Inflammatory macrophage treated with lipopolysaccharide for 1 hour (primary cell): ENCODE measurements around the gene PALLD.
A peak's percentile ranks its signal among the peaks of the same experiment; 100 is the strongest.

Experiments
- DNase-seq, 2 donors: peaks; one replicate each; pipeline ENCODE4 v3.0.0-alpha.2; 2020 to 2022

PALLD gene

DNA sequence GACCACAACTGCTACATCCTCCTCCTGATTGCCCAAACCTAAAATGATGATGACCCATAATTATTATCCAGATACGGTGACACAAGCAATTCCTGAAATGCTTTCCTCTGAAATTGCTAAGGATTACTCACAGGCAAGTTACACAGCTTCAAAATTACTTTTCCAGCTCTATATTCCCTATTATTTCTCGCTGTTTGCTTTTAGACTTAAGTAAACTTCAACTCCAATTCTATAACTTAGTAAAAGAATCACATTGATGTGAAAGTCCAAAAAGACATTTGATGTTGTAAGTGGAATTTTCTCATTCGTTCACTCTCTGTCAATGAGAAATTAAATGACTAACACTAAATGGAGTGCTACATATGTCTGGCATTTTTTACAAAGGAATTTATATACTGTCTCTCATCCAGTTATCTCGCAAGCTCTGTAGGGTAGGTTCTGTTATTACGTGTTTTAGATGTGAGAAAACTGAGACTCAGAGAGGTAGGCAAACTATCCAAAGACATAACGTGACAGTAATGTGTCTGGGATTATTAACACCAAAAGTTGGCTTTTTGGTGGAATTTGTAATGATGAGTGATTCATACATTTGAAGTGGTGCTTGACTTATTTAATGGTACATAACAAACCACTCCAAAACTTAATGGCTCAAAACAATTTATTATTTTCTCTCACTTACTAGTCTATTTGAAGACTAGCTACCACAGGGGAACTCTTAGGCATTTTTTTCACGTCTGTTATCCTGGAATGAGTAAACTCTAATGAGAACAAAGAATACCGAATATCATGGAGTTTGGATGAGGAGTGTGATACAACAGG is 31.5 kb downstream of the PALLD start:
- no peak for DNase-seq

DNA sequence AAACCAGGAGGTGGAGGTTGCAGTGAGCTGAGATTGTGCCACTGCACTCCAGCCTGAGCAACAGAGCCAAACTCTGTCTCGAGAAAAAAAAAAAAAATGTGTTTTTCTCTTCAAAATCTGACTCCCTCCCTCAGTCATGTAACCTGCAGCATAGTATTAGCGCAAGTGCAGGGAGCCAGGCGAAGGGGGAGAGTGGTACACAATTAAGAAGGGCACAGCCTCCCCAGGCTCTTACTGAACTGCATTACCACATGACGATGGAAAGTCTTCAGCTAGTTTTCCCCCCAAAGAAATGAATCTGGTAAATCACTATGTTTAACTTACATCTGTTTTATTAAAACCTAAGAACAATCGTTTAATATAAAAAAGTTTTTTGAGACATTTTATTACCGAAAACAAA is 32.4 kb downstream of the PALLD start:
- DNase-seq = no peak

DNA sequence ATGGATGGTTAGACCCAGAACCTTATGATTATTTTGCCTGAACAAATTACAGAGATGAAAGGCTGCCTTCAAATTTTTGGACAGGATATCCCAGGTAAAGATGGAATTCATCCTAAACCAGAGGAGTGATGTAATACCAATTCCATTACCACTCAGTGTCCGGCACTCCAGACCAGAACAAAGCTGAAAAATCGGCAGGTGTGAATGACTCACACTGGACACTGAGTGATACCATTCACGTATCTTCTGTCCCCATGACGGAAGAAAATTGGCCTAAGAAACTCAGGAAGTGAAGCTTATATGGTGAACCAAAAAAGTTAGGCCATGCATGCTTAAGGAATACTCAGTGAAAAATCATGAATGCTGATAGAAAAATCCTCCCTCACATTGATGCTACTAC is 34.5 kb downstream of the PALLD start:
- no peak for DNase-seq

DNA sequence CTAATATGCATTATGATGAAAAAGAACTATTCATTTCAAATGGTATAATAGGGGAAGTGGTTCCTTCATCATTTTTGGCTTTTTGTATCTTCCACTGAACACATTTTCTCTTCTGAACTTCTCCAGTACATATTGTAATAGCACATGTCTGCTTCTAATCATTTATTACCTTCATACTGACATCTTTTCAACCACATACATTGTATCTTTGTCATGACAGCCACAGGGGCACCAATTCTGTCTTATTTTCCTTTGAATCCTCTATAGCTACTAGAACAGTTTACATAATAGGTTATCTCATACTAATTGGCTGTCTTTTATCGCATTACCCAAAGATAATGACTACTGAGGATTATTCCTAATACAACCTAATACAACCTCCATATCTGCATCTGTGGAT is 37.7 kb downstream of the PALLD start:
- no peak for DNase-seq

DNA sequence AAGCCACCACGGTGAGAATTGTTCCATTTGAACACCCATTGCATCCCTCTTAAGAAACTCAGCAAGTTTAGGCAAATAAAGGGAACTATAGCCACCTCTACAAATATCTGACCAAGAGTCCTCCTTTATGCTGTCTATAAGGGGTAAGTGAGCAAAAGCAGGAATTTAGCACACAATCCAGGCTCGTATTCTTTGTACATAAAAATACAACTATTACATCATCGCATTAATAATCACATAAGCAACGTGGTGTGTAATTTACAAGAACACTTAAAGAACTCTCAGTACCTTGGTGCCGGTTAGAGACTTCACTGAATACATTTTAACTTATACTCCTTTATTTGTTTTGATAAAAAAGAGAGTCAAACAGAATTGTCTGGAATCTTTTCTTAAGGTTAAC is 38.8 kb downstream of the PALLD start:
- DNase-seq = no peak

DNA sequence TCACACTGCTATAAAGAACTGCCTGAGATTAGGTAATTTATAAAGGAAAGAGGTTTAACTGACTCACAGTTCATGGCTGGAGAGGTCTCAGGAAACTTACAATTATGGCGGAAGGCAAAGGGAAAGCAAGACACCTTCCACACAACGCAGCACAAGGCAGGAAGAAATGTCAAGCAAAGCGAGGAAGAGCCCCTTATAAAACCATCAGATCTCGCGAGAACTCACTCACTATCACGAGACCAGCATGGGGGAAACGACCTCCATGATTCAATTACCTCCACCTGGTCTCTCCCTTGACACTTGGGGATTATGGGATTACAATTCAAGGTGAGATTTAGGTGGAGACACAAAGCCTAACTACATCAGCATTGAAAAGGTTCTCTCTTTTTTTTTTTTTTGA is 39.6 kb downstream of the PALLD start:
- no peak for DNase-seq

DNA sequence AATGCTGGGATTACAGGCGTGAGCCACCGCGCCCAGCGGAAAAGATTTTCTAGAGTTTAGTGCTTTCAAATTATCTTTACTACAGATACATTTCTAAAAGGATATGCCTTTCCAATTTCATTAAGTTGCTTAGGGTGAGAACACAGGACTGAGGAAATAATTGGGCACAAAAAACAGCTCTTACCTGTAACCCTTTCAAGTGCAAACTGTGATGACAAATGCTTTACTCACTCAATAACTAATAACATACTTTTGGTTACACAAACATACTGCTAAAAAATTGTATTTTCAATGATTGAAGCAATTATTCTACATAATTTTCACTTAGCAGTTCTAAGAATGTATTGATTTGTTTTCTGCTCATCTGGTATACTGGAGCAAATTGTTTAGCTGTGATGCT is 40.2 kb downstream of the PALLD start:
- DNase-seq = no peak

DNA sequence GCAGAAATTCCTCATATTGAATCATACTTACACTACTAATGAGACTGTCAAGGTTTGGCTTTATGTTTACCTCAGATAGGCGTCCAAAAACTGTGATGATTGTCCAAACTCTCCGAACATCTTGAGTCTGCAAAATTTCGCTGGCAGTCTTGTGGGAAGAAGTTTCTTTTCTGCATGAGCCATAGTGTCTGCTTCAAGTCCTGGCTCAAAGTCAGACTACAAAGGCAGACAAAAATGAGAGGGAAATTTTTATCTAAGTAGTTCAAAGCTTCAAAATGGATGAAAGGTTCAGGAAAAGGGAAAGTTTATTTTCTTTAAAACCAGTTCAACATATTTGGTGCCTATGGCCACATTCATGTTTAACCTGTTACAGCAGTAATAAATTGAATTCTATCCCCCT is 40.7 kb downstream of the PALLD start:
- no peak for DNase-seq

DNA sequence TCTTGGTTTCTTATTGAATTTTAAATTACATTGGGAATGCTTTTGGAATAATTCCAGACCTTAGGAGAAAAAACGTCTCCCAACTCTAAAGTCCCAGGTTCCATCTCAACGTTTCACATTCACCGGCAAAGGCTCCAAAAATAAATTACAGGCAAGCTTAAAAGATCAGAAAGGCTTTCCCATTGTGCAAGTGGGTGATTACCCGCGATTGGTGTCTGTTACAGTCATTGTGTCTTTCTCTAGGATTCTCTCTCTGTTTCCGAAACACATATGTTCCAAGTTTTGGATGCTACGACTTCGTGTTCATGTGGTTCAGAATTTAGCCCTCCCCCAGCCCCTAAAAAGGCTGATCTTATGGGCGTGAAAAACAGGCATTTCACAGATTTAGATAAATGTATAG is 41.8 kb downstream of the PALLD start:
- no peak for DNase-seq

DNA sequence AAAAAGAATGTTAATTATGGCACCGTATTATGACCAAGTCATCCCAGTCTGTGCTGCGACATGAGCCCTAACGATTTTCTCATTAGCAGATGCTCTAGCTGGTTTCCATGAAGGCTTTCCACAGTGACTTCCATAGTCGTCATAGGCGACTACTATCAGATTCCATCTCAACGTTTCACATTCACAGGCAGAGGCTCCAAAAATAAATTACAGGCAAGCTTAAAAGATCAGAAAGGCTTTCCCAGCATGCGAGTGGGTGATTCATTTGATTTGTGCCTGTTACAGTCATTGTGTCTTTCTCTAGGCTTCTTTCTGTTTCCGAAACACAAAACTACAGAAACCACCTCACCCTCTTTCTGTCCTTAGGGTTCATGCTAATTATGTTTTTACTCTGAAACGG is 43.2 kb downstream of the PALLD start:
- DNase-seq = no peak

DNA sequence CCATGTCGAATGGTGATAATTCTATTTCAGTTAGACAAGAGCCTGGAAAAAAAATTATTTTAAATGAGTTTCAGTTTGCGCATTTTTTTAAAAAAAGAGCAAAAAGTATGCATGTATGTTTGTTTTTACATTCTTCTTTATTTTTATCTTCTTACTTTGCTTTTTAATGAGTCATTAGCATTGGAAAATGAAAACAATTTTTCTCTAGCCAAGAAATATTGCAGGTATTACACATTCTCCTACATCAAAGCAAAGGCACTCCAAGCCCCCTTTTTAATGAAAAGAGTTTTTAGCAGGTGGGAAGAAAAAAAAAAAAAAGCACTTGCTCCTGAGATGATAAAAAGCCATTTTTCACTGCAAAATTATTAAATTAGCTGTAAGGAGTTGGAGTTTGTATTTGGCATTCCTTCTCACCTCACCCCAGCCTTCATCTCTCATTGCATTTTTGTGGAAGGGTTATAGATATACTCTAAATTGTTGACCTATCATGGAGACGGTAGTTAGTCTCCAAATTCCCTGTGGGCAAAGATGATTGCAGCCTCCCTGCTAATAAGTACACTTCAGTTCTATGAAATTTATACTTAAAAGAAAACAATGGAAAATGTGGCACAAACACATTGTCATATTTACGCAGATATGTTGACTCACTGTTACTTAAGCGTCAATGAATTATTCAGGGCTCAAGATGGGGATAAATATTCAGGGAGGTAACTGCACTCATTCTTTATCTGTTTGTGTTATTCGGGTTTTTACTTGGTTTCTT is 43.8 kb downstream of the PALLD start:
- DNase-seq = no peak

DNA sequence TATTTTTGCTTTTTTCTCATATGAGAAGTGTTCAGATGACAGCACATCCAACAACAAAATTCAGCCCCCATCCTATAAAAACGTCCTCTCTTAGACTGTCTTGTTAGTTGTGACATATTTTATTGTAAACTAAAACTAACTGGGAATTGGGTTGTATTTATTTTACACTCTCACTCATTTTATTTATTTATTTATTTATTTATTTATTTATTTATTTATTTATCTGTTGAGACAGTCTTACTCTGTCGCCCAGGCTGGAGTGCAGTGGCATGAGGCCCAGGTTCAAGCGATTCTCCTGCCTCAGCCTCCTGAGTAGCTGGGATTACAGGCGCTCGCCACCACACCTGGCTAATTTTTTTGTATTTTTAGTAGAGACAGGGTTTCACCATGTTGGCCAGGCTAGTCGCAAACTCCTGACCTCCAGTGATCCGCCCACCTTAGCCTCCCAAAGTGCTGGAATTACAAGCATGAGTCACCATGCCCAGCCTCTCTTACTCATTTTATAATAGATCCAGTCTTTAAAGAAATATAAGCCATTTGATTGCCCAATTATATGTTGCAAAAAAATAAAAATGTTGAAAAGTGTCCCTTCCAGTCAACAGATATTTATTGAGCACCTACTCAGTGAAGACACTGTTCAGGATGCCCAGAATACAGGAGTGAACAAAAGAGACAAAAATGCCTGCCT is 44.6 kb downstream of the PALLD start:
- peak; percentile 38 to 48 for DNase-seq

DNA sequence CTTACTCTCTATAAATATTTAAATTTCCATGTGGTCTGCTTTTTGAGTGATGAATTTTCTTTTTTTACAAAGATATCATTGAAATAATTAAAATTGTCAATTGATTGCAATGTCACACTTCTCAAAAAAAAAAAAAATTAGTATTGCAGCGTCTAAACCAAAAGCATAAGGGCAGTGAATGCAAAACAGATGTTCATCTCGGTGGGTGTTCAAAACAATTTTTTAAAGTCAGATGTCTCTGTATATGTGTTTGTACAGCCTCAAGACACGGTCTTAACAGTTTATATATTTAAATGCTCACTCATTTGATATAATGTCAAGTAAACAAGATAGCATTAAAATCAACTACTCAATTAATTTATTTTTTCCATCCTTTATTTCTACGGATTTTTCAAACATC is 52.3 kb downstream of the PALLD start:
- DNase-seq = no peak

DNA sequence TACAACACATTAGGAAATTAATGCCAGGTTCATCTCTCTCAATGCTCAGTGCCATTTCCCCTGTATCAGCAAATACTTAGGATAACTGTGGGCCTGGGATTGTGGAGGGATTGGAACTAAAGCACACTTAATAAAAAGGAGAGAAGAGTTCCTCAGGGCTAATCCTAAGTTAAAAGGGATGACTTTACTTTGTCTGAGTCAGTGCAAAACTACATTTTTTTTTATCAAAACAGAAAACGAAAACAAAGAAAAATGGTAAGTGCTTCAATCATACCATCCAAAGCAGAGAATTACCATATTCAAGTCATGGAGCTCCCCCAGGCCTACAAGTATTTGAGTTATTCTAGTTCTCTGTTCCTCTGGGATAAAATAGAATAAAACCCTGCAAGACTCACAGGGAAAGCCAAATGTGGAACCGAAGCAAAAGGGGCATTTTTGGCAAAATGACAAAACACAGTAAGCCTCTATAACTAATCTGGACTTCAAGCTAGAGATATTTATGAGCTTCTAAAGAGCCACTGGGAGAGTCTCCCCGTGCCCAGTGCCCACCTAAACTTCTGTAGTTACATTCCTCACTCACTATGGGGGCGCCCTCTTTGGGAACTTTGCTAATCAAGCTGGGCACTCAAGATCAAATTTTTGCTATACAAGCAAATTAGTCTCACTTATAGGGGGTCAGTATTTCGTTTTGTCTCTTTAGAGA is 53.4 kb downstream of the PALLD start:
- DNase-seq = no peak

DNA sequence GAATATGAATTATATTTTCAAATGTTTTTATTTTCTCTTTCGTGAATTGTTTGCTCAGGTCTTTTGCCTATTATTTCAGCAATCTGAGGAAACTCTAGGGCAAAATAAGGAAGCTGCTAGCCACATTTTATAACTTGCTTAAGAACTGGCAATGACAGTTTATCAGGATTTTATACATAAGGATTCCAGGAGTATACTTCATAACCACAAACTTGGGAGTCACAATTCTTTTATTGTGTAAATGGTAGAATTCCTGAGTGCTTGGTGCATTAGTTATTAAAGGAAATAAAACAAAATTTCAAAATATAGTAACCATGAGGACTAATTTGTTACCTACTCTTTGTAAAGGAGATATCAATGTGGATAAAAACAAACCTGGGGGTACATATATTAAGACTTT is 54.4 kb downstream of the PALLD start:
- DNase-seq = peak in 1 of 2 donors; percentile 6

DNA sequence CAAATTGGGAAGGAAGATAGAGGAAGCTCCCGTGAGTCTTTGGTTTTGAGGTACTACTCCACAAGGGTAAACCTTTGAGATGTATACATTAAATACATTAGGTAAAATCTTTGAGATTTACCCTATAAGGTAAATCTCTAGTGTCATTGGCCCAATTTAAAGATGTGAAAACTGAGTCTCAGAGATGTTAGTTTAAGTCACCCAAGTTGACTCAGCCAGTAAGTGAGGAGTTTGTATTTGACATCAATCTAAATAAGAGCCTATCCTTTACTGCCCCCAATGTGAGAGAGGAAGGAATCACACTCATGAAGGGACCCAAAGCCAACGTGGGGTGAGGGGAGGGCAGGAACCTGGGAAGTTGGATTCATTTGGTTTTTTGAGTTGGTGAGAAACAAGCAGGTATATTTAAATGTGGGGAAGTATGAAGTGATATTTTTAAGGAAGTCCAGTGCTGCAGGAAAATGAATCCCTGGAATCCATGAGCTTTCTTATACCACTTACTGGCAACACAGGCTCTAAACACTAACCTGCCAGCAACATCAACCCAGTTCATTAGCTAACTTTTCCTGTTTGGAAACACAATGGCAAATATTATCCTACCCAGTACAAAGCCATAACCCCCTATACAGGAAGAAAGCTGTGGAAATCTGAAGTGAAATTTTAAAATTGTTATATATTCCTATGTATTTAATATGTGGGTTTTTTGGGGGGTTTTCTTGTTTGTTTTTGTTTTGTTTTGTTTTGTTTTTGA is 55.3 kb downstream of the PALLD start:
- peak; percentile 27 to 40 for DNase-seq

DNA sequence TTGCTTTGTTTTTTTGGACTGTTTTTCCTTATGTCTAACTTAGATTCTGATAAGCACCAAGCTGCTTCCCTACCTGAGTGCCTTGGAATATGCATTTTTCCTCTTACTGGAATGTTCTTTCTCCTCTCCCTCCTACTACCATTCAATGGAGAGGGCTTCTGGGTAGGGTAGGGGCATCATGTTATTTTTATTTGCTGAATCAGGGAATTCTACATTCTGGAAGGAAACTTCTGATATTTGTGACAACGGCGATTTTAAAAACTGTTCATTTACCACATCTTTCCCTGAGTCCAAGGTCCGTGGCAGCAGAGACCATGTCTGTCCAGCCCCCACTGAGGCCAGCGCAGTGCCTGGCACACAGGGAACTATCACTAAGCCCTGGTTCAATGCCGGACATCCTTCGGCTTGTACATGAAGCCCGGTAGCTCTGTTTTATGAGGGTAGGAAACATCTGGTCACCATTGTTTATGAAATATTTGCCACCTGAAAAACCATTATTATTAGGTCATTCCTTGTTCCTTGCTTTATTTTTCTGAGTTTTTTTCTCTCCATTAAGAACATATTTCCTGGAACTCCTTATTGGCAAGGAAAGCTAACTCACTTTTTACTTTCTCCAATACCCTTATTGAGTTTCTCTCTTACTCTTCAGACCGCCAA is 57.0 kb downstream of the PALLD start:
- DNase-seq = no peak

DNA sequence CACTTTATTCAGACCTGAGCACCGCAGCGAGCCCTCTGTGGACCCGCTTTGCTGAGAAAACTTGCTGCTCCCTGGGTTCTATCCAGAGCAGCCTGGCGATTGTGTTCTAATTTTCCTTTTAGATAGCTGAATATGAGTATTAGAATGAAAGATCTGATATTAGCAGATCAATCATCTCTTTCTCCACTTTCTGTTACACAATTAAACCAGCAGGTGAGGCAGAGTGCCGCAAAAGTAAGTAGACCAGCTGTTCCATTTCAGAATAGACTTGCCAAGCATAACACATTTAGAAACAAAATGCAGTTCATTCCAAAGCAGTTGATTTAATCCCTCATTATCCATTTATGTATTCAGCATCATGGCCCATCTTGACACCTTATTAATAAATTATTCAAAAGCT is 58.6 kb downstream of the PALLD start:
- no peak for DNase-seq

DNA sequence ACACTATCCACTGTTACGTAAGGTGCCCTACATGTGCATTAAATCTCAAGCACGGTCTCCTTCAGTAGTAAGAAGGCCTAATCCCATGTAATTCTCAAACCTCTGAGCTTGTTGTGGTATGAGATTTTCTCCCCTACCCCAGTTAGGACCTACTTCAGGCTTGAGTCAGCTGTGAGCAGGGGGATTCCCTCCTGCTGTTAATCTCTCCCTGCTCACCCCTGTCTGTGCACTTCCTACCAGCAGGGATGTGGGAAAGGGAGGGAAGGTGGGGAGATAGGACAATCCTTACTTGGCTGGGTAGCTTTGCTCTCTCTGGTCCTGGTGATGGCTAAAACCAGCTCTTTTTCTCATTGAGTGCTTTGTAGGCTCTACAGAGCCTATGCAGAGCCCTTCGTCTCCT is 60.8 kb downstream of the PALLD start:
- no peak for DNase-seq

DNA sequence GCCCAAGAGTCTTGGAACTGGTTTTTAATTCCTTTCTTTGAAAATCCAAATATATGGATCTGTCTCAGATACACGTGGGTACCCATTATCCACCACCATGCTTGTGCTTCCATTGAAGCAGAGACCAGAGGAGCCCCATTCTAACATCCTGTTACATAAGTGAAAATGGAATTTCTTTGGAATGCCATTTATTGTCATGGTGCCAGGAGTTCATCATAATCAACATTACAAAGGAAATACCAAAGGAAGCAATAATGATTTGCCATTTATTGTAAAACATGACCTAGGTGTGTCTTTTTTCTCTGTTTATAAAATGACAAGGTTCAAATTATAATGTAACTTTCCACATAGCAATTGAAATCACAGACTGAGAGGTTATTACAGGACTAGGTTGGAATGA is 61.7 kb downstream of the PALLD start:
- DNase-seq = no peak

DNA sequence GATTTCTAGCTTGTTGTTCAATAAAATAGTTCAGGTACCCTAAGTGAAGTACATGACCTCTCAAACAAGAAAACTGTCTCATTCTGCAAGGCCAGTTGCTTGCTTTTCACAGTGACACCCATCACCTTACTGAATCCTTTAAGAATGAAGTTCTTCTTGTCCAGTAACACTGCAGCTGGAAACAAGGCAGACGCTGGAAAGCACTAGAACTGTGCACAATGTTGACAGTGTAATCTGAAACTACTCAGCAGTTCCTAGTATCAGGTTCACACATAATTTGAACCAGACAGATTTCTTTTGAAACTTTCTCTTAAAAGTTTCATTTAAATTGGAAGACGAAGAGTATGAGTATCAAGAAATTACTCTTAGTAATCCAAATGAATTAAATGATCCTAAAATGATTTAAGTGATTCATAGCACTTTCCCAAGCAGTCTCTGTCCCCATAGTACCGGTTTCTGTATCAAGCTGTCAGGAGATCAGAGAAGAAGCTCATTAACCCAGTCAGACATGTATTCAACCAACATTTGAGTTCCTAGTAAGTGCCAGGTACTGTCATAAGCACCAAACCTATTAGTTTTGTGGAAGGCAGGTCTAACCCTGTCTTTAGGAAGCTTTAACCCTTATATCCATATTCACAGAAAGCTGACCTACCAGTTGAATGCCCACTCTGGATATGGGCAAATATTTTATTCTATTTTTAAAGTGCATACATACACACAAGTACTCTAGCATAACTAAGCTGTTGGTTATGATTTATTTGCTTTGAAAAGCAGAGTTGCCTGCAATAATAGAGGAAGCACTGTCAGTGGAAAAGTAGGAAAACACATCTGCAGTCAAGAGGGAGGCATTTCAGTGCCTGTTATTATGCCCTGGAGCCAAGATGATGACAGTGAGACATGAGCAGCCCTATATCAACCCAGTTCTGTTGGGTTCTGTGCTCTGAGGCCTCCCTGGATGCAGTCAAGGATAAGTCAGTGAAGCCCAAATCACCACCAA is 63.6 kb downstream of the PALLD start:
- DNase-seq = no peak
